Activated naive CD8-positive, alpha-beta T cell treated with anti-CD3 and anti-CD28 coated beads, Interleukin-2, amount 50 U/mL, for 16 hours (primary cell): ENCODE measurements around the gene PPP3R1.
A peak's percentile ranks its signal among the peaks of the same experiment; 100 is the strongest.

Source experiments
- DNase-seq: peaks from one replicate; pipeline ENCODE4 v3.0.0-alpha.2; 2020; ENCODE audit warnings: low read depth, low spot score

The PPP3R1 gene, protein sequence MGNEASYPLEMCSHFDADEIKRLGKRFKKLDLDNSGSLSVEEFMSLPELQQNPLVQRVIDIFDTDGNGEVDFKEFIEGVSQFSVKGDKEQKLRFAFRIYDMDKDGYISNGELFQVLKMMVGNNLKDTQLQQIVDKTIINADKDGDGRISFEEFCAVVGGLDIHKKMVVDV

DNA sequence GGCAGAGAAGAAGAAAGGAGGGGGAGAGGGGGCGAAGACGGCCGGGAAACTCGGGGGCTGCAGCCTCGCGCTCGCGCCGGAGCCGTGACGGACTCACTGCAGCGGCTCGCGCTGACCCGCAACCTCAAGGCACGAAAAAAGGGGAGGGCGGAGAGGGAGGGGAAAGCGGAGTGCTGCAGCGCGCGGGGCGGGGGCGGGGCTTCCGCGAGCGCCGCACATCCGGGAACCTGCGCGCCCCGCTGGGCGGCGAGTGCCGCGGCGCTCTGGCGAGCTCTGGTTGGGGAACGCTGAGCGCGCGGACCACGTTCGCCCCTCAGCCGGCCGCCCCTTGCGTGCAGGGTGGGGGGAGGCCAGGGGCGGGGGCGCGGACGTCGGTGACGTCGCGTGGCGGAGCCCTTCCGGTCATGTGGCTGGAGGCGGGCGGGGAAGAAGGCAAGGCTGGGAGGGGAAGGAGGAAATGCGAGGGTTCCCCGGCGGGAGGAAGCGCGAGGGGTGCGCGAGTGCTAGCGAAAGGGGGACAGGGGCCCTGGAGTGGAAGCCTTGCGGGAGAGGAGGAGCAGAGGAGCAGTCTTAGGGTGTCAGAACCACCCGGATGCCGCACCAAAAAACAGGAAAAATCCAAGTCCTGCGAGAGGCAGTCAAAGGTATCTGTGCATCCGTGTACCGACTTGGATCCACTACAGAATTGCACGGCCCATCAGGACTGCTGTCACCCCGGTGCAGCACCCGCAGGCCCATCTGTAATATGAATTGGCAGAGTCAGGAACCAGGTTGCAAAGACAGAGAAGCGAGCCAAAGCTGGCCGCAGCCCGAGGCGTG lies at the start of gene PPP3R1:
Gene PPP3R1 (minus strand): TSS at position 133 of the 819 bp plus-strand sequence. CDS start 405 bp downstream, outside the sequence.
- DNase-seq: peak; percentile 91

DNA sequence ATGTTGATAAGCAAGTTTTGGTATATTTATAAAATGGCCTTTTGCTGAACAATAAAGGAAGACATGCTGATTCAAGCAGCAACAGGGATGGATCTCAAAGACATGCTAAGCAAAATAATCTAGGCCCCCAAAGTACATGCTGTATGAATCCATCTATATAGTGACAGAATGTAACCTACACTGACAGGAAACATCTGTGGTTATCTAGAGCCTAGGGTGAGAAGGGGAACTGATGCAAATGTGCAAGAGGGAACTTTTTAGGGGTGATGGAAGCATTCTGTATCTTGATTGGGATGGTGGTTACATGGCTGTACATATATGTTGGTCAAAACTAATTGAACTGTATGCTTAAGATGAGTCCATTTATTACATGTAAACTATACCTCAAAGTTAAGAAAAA lies 43.2 kb upstream of the PPP3R1 start:
- DNase-seq: no peak

DNA sequence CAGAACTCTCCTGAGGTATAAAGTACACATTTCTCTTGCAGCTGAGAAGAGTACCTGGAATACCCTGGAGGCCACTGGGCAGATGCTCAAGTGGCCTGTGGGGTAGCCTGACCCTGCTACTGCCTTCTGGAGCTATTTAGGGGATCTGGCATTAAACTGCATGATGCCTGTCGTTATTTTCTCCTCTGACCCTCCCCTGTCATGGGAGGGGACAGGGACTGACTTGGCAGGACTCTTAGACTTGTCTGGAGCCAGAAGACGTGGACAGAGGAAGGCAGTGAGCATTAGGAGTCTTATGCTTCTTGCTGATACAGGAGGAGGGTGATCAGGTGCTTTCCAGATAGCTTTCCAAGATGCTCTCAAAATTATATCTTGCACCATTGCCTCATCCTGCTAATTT lies 42.6 kb upstream of the PPP3R1 start:
- DNase-seq: no peak

DNA sequence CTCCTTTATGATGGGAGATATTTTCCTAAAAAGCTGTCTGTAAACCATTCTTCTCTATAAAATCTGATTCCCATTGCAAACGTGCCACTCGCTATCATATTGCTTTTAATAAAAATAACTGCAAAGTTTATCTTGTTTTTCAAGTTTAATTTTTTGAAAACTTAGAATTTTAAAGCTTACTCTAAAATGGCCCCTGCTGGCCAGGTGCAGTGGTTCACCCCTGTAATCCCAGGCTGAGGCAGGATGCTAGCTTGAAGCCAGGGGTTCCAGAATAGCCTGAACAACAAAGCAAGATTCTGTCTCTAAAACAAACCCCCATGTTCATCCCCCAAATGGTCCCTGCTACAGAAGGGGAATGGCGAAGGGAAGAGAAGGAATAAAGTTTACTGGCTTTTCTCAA lies 41.9 kb upstream of the PPP3R1 start:
- DNase-seq: no peak

DNA sequence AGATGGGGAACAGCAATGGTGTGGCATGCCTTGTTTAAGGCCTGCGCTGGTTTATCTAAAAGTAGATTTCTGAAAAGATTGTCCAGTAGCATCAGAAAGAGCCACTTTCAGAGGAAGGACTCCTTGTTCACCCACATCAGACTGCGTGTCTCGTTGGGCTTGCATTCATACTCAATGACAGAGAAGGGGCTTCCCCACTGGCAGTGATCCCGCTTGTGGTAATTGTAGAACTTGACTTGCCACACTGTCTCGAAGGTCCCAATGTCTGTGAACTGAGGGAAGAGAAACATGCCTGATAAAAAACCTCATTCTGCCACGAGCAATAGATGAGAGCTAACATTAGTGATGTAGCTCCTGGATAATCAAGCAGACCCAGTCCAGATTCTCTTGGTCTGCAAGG lies 41.4 kb upstream of the PPP3R1 start:
- no peak for DNase-seq

DNA sequence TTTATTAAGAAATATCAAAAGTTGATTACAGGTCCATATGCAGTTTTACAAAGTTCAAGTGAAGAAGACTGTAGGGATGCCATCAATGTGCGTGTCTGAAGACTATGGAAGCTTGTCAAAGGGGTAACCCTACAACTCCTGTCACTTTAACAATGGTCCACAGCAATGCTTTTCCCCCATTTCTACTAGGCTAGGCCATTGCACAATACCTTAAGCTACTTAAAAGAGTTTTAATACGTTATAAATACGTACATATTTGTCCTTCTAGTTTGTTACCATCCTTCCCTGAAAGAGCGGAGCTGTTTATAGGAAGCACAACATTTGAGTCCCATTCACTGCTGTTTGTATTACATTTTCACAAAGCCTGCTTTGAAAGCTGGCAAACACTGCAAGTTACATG lies 40.7 kb upstream of the PPP3R1 start:
- DNase-seq: no peak

DNA sequence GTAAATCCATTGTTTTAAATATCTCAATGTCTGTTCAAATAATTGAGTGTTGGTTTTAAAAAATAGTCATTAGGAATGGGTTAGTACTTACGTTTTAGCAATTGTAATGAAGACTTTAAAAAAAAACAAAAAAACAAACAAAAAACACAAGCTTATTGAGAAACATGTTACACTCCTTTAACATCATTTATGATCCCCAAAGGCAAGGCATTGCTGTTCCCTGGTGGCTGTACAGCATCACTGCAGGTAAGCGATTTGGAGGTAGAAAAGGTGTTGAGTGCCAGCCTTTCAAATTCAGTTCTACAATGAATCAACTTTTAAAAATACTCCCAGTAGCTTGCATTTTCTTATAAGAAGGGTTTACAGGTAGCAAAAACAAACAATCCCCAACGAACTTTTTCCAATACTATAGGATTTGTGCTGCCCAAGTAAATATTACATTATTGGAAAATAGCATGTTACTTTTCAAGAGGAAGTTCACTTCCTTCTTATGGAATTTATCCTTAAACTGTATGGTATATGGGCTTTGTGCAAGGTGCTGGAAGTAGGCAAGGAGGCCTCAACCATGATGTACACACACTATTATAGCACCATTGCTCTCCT lies 39.9 kb upstream of the PPP3R1 start:
- no peak for DNase-seq

DNA sequence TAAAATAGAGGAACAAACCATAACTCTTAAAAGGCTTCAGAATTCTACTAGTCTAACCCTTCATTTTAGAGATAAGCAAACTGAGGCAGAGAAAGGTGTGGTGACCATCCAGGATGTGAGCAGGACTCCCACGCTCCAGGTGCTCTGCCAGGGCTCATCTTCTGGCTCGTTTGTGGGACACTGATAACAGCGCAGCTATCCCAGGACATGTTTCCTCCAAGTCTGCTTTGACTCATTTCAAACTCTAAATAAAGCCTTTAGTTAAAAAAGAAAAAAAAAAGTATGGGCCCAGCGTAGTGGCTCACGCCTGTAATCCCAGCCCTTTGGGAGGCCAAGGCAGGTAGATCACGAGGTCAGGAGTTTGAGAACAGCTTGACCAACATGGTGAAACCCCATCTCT lies 39.0 kb upstream of the PPP3R1 start:
- DNase-seq: no peak

DNA sequence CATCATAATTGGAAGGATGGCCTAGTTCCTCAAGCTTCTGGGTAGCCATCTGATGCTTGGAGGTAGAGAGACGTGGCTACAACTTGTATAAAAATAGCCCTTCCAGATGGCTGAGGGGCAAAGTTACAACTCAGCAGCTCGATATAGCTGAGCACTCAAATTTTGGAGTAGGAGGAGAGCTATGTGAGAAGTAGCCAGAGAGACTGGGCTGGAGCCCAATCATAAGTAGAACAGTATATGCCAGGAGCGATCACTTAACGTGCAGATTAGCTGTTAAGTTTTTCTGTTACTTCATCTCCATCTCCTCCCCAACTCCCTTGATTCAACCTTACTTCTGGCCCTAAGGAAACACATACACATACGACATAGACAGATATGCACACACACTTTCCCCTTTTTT lies 38.6 kb upstream of the PPP3R1 start:
- no peak for DNase-seq

DNA sequence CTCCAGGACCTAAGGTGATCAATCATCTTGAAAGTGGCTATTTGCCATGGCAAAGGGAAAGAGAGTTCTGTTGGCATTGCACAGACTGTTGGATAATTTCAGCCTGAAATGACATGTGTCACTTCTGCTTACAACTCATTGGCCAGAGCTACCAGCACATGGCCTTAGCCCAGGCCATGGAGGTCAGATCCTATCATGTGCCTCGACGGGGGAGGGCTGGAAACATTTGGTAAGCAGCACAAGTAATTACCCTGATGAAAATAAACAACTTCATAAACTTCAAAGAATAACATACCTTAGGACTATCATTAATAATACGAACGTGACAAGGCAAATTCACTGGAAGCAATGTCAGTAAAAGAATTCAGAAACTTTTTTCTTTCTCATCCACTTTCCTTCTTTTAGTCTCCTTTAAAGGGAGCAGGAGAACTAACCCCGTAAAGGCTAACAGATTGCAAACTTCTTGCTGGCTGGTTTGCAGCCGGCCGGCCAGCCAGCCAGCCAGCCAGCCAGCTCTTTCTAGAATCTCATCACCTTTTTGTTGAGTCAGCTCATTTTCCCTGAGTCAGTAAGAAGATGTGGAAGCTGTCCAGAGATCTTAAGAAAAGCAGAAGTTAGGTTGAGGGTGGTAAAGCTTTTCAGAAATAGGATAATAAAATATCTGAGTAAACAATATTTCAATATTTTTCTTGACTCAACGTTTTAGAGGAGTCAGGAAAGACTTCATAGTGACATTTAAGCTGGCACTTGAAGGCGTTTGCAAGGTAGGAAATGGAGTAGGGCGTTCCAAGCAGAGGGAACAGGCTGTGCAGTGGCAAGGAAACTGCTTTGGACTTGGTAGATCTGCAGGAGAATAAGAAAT lies 35.5 kb upstream of the PPP3R1 start:
- no peak for DNase-seq

DNA sequence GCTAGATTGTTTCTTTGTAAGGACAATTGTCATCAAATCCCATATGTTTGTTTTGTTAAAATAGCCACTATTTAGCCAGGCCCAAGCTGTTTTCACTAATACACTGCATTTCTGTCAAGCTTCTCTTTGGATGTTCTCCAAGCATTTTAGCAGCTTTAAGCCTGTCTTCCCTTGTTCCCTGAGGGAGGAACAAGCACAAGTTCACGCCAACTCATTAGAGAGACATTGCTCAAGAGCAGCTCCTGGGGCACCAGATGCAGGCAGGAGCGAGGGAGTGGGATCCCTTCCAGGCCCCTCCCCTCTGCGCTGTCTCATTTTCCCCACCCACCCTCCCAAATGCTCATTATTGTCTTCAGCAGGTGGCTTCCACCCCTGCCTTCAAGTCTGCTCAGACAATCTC lies 32.6 kb upstream of the PPP3R1 start:
- DNase-seq: no peak

DNA sequence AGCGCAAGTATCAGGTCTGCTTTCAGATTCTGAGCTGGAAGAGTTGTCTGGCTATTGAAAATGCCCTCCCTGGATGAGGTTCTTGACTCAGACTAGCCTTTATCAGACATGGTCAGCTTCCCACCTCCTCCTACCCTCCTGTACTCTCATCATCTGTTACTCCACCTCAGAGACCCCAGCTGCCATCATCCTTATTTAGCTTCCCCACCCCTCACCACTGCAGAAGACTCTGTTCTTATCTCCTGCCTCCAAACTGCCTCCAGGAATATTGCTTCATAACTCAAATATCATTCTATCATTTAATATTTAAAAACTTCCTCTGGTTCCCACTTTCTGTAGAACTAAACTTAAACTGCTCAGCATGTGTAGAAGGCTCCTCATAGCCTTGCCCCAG lies 31.1 kb upstream of the PPP3R1 start:
- no peak for DNase-seq

DNA sequence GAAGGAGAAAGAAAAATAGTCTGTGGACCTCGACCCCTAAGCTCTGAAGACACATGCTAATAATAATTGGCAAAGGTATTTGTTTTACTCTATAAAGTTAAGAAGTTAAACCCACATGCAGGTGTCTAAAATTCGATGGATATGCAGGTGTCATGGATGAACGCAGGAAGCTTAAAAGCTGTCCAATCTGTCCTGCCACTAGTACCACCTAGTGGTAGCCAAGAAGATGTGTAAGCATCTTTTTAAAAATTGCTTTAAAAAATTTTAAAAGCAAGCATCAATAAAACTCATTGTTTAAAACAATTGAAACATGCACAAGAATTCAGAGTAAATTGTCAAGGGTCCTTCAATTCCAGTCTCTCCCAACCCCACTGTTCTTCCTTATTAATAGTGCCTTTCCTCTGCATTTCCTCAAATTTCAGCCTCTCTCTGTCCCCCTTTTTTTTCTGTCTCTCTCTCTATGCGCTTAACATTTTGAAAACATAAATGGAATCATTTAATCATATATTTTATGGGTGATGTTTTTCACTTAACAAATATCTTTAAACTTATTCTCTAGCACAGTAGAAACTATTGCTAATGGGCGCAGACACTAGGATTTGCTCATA lies 30.6 kb upstream of the PPP3R1 start:
- no peak for DNase-seq

DNA sequence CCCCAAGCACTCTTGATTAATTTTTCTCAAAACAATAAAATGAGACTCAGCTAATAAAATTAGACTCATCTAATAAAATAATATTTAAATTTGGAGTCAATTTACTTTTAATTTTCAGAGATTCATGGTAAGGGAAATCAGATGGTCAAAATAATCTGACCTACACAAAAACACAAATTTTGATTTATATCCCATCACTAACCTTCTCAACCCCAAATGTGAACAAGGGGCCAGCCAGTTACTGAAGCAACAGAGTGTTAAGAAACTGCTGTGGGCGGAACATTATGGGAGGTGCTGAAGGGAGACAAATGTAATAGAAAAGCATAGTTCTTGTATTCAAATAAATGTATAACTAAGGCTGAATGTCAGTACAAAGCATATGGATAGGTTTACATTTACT lies 28.5 kb upstream of the PPP3R1 start:
- DNase-seq: no peak

DNA sequence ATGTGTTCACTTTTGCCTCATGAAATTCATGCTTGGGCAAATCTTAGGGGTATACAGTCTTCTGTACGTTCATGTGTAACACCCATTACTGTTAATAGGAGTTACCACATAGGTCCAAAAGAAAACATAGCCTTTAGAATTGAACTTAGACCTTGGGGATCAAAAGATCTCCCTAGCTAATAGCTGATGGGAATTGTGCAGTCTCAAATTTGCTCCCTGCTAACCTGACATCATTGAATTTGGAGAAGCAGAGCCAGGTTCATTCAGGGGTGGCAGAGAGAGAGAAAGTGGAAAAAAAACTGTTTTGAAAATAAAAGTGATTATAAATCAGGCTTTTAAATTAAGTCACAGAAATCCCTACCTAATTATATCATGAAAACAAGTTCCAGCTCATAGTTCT lies 28.0 kb upstream of the PPP3R1 start:
- no peak for DNase-seq

DNA sequence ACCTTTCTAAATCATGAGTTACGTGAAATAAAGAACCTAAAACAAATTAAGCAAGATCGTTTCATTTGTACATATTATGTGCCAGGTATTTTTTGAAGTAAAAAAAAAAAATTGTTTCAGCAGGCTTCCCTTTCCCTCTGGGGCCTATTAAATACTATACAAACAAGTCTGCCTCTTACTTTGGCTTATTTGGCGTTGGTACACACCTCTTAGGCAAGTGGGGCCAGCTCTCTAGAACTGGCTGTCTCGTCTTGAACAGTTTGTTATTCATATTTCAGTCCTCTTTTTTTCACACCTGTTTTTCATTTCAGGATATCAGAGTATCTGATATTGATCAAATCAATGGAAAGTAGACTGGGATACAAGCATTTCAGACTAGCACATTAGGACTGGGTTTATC lies 27.4 kb upstream of the PPP3R1 start:
- DNase-seq: no peak

DNA sequence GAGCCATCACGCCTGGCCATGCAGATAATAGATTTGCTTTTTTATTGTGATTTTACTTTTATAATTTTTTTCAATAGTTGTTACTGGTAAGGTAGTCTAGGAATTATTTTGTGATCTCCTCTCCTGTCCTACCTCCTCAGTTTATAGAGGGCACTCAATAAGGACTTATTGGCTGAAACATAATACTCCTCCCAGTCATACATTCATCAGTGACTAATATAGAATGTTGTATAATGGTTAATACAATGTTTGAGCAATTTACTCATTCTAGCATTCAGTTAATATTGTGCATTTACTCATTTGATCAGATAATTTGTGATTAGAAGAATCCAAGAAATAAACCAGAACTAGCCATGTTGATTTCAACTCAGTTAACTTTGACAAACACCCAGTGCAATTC lies 25.8 kb upstream of the PPP3R1 start:
- no peak for DNase-seq

DNA sequence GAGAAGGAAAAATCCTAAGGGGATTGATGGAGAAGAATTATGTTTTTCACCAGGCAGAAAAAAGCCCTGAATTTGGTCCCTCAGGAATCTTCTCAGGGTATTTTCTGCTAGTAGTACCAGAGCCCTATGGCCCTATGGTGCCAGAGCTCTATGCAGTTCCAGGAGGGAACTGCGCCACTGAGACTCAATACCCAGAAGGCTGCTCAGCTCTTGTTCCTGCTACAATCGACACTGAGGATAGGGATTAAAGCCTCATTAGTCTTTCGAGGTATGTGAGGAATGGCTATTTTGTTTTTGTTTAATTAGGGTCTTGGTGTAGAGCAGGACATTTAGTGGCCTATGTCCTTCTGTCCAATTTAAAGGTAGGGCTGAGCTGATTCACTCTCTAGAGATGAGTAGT lies 21.7 kb upstream of the PPP3R1 start:
- no peak for DNase-seq

DNA sequence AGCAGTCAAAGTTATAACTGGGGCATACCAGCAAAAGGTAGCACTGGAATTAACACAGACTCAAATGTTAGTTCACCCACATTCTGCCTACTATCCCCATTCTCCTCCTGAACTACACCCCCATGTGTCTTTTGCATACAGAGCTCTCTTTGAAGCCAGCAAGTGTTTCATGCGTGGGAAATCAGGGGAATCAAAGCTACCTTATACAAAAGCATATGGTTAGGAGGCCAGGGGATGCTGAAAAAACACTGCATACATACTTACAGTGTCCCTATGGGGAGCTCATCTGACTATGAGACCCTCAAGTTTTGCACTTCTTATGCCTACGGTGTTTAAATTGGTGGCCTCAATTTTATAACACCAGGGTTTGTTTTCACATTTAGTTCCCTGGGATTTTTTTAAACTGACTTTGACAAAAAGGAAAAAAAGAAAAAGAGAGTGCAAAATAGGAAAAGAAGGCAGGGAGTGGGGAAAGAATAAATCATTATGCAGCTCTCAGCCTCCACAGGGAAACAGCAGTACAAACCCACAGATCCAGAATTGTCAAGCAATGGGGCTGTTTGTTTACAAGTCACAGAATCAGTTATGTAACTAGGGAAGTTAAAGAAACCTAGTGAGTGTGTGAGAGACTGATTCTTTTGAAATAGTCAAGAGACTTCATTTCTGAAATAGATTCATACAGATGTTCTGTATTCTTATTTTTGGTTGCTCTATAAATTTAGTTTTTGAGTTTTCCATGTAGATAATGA lies 20.1 kb upstream of the PPP3R1 start:
- DNase-seq: no peak

DNA sequence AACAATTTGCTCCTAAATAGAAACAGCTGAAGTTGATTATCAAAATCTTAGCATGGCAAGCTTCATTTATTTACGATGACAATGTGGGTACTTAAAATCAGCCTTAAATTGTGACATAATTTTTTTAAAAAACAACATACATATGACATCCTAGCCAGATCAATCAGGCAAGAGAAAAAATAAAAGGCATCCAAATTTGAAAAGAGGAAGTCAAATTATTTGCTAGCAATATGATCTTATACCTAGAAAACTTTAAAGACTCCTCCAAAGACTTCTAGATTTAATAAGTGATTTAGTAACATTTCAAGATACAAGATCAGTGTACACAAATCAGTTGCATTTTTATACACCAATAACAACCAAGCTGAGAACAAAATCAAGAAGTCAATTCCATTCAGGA lies 14.3 kb upstream of the PPP3R1 start:
- DNase-seq: no peak

DNA sequence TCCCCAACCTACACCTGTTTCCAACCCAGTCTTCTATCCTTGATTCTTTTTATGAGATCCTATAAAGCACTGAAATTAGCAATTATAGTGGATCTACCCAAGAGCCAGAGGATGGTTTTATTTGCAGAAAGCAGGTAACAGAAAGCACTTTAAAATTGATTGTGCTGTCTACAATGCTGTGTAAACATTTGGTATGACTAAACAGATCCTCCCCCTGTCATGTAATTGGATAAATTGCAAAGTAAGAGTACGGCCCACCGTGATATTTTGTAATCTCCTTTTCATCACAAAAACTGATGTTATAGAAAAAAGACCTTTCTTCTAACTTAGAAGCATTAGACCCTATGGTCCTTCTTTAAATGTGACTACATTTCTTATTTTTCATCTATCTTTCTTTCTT lies 11.3 kb upstream of the PPP3R1 start:
- no peak for DNase-seq
